B cell (primary cell): Measurements from ENCODE around the gene PDS5A. TPM values are rescaled to one million over a fixed set of nuclear protein-coding genes. Genes with fewer than 3 reads are reported as not detected.

ENCODE experiments used
- ATAC-seq: fragments of 200-7000 bp; cut with Tn5 transposase; one replicate; pipeline ENCODE4 v1.10.0; 2021; ENCODE audit warnings: low read depth, mild to moderate bottlenecking, moderate number of reproducible peaks, moderate library complexity
- CTCF ChIA-PET: fragments of 350-600 bp; sonication (Branson Sonifier 250); formaldehyde crosslinking; loops from one replicate; lab custom pipeline; 2021; ENCODE audit warnings: antibody characterized with exemption, inconsistent platforms; lab: Charles Lee
- POLR2A ChIA-PET: fragments of 350-600 bp; sonication (Branson Sonifier 250); formaldehyde crosslinking; loops from one replicate; lab custom pipeline; 2021; ENCODE audit warnings: antibody characterized with exemption; lab: Charles Lee
- DNase-seq: peaks from one replicate; pipeline ENCODE4 v3.0.0; 2013
- H2AFZ ChIP-seq: 2 replicates; pipeline ENCODE4 v1.6.1; 2012; ENCODE audit warnings: mild to moderate bottlenecking, low read depth, low read length; ENCODE audit not compliant: insufficient read depth, poor library complexity, severe bottlenecking
- H3K27ac ChIP-seq, 2 donors: 1 replicate in 1 of 2; 2 replicates in 1 of 2; pipeline ENCODE4 v1.5.1; 2012 to 2013; ENCODE audit warnings: low read length in 2 of 2, mild to moderate bottlenecking in 2 of 2, moderate library complexity in 1 of 2
- H3K27me3 ChIP-seq, 4 experiments: fragments of 200-600 bp in 1 of 4; sonication (generic) in 1 of 4; replicated peaks in 1 of 4; 1 replicate in 2 of 4; 2 replicates in 2 of 4; pipeline versions ENCODE4 v1.6.1 to v1.7.0; 2013 to 2016; ENCODE audit warnings: low read length in 3 of 4, mild to moderate bottlenecking in 2 of 4, mixed read lengths in 1 of 4, moderate library complexity in 1 of 4; ENCODE audit not compliant: insufficient read depth in 4 of 4, control insufficient read depth in 3 of 4; ENCODE audit errors: control extremely low read depth in 1 of 4
- H3K36me3 ChIP-seq, 2 experiments: replicated peaks in 1 of 2; 1 replicate in 1 of 2; 2 replicates in 1 of 2; pipeline versions ENCODE4 v1.6.1 to v1.7.1; 2013; ENCODE audit warnings: low read length in 1 of 2; ENCODE audit not compliant: insufficient read depth in 2 of 2, control insufficient read depth in 1 of 2; ENCODE audit errors: control extremely low read depth in 1 of 2, extremely low read depth in 1 of 2
- H3K4me1 ChIP-seq, 2 donors: fragments of 200-600 bp in 1 of 2; sonication (generic) in 1 of 2; 1 replicate in 1 of 2; 2 replicates in 1 of 2; pipeline versions ENCODE4 v1.5.1 to v1.6.1; 2013 to 2017; ENCODE audit warnings: low read length in 2 of 2; ENCODE audit not compliant: control insufficient read depth in 2 of 2, insufficient read depth in 2 of 2
- H3K4me2 ChIP-seq: replicated peaks from 2 replicates; pipeline ENCODE3; 2012; ENCODE audit warnings: mild to moderate bottlenecking, low read depth, low read length; ENCODE audit not compliant: poor library complexity, severe bottlenecking
- H3K4me3 ChIP-seq, 5 experiments: fragments of 200-600 bp in 1 of 5; sonication (generic) in 1 of 5; 1 replicate in 3 of 5; 2 replicates in 2 of 5; pipeline versions ENCODE4 v1.5.1 to v1.7.0; 2011 to 2016; ENCODE audit warnings: low read length in 4 of 5, mild to moderate bottlenecking in 4 of 5, low read depth in 2 of 5, control low read depth in 1 of 5, moderate library complexity in 1 of 5; ENCODE audit not compliant: insufficient read depth in 1 of 5; ENCODE audit errors: control extremely low read depth in 1 of 5, extremely low read depth in 1 of 5
- H3K79me2 ChIP-seq: fragments of 200-600 bp; sonication (generic); one replicate; pipeline ENCODE4 v1.6.0; 2016; ENCODE audit warnings: low read length; ENCODE audit not compliant: control insufficient read depth, insufficient read depth
- H3K9ac ChIP-seq: fragments of 200-600 bp; sonication (generic); 2 replicates; pipeline ENCODE4 v1.6.1; 2017; ENCODE audit warnings: mild to moderate bottlenecking, low read length, moderate library complexity
- H3K9me3 ChIP-seq, 3 donors: one replicate each; pipeline versions ENCODE4 v1.6.1 to v1.7.1; 2013; ENCODE audit warnings: low read length in 2 of 3; ENCODE audit not compliant: control insufficient read depth in 2 of 3, insufficient read depth in 1 of 3; ENCODE audit errors: control extremely low read depth in 1 of 3
- H4K20me1 ChIP-seq: 2 replicates; pipeline ENCODE4 v1.6.0; 2012; ENCODE audit warnings: mild to moderate bottlenecking, low read length; ENCODE audit not compliant: insufficient read depth, control insufficient read depth, poor library complexity, severe bottlenecking
- H3K27ac Mint-ChIP-seq: one replicate; pipeline ENCODE4 v1.8.0; 2021; ENCODE audit warnings: mixed read lengths
- H3K27me3 Mint-ChIP-seq: one replicate; pipeline ENCODE4 v1.8.0; 2021; ENCODE audit warnings: mixed read lengths
- H3K4me1 Mint-ChIP-seq: one replicate; pipeline ENCODE4 v1.8.0; 2021; ENCODE audit warnings: mixed read lengths
- H3K4me3 Mint-ChIP-seq: one replicate; pipeline ENCODE4 v1.8.0; 2021; ENCODE audit warnings: mixed read lengths
- H3K9me3 Mint-ChIP-seq: one replicate; pipeline ENCODE4 v1.8.0; 2022; ENCODE audit warnings: mixed read lengths; ENCODE audit not compliant: insufficient read depth
- EZH2 ChIP-seq: IDR thresholded peaks from 2 replicates; pipeline ENCODE4 v1.6.1; 2012; ENCODE audit warnings: borderline replicate concordance, low read depth, mild to moderate bottlenecking, moderate library complexity, low read length; ENCODE audit not compliant: insufficient read depth, poor library complexity, severe bottlenecking
- WGBS: methylation state at CpG from one replicate; pipeline ENCODE4 v1.1.5; 2013; ENCODE audit warnings: missing lambda C conversion rate; ENCODE audit not compliant: insufficient coverage; 5-methylcytosine and 5-hydroxymethylcytosine counted together
- intact Hi-C: fragments of 100-400 bp; cut with micrococcal nuclease; formaldehyde crosslinking; loops from one replicate; pipeline ENCODE4 v1.10.0; 2022
- polyA plus RNA-seq: library from polyadenylated mRNA; depleted of rRNA; stranded (reverse); fragments of >200 nt; gene quantifications from 2 replicates; pipeline ENCODE4 v1.2.3, GENCODE V29; 2012
- total RNA-seq, 2 donors: library from RNA; stranded (reverse); fragments of 120-200 nt in 1 of 2; gene quantifications; 1 replicate in 1 of 2; 2 replicates in 1 of 2; pipeline versions ENCODE4 v1.2.3 to v1.2.4, GENCODE V29; 2013 to 2022
- TF ChIP-seq, protein P1 (sequence below): fragments of 200-600 bp; IDR thresholded peaks from one replicate; pipeline ENCODE4 v1.8.0; 2022; ENCODE audit warnings: antibody characterized with exemption, mild to moderate bottlenecking

Gene PDS5A
- total and polyA plus RNA-seq, 2 donors (not counting 1 experiment from before 2014, with no cell fraction given), result 19.4 to 111 TPM

GRCh38 chr4:39942507-39942906 is 35.2 kb downstream of the PDS5A start:
- peak overlapping the region; percentile 26 for H2AFZ ChIP-seq
- peaks cover 47 to 59% of the 10 kb centered on the region in 2 donors for H3K4me1 ChIP-seq
- H4K20me1 ChIP-seq, result peaks cover 19% of the 10 kb centered on the region
- DNase-seq (peak; percentile 47), ATAC-seq (no peak)
- 54% methylated on average over 5 of the region's 9 CpGs for WGBS
- peak overlapping the region; percentile 25 for H3K9ac ChIP-seq
- no peaks in the 10 kb centered on the region for H3K27me3 ChIP-seq
- peak overlapping the region; percentile 62 for H3K4me2 ChIP-seq
- no peaks in the 10 kb centered on the region for H3K9me3 Mint-ChIP-seq
- ChIA-PET CTCF (interaction anchor here (1.2 kb wide), 1 partner anchor 48 kb away, joined by 3 read pairs; no protein-coding TSS in a partner anchor), POLR2A (no interaction called here)
- H3K4me3 ChIP-seq, result peak overlapping the region in 2 of 5 experiments; percentile 4 to 28
- H3K27ac ChIP-seq, result peak overlapping the region; percentile 23 to 55
- H3K36me3 ChIP-seq, result peaks cover 0 to 2% of the 10 kb centered on the region in 2 experiments
- peak overlapping the region; percentile 23 for H3K27ac Mint-ChIP-seq
- no peaks in the 10 kb centered on the region for H3K9me3 ChIP-seq
- H3K4me1 Mint-ChIP-seq, result peaks cover 72% of the 10 kb centered on the region
- TF ChIP-seq EZH2, result no peak
- TF ChIP-seq, protein P1, sequence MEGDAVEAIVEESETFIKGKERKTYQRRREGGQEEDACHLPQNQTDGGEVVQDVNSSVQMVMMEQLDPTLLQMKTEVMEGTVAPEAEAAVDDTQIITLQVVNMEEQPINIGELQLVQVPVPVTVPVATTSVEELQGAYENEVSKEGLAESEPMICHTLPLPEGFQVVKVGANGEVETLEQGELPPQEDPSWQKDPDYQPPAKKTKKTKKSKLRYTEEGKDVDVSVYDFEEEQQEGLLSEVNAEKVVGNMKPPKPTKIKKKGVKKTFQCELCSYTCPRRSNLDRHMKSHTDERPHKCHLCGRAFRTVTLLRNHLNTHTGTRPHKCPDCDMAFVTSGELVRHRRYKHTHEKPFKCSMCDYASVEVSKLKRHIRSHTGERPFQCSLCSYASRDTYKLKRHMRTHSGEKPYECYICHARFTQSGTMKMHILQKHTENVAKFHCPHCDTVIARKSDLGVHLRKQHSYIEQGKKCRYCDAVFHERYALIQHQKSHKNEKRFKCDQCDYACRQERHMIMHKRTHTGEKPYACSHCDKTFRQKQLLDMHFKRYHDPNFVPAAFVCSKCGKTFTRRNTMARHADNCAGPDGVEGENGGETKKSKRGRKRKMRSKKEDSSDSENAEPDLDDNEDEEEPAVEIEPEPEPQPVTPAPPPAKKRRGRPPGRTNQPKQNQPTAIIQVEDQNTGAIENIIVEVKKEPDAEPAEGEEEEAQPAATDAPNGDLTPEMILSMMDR, result no peak
- intact Hi-C loops, result loop anchor here (2.0 kb wide), 1 partner anchor 28 kb away; no protein-coding TSS in a partner anchor
- peak overlapping the region; percentile 40 for H3K4me3 Mint-ChIP-seq
- H3K79me2 ChIP-seq, result peaks cover 99% of the 10 kb centered on the region
- H3K27me3 Mint-ChIP-seq, result no peaks in the 10 kb centered on the region

DNA sequence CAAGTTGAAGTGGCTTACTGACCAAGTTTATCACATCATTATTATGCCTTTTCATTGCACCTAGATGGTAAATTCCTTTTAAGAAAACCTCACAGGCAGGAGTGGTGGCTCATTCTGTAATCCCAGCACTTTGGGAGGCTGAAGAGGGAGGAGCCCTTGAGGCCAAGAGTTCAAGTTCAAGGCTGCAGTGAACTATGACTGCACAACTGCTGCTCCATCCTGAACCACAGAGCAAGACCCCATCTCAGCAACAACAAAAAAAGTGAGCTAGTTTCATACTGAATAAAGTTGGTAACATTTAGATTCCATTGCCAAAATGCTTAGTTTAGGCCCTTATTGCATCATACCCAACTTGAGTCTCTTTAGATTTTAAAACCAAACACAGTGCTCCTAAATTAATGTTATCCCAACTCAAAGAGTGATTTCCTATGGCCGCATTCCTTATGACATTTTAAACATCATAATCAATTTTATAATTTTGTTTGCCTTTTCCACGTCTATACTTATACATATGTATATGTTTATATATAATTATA is 36.0 kb downstream of the PDS5A start:
- ChIA-PET CTCF (interaction anchor here (1.2 to 1.3 kb wide), 2 partner anchors 34 to 48 kb away, joined by 3 to 4 read pairs; no protein-coding TSS in a partner anchor), POLR2A (no interaction called here)
- H3K4me1 Mint-ChIP-seq, result peaks cover 70% of the 10 kb centered on the region
- no peak overlapping the region for H2AFZ ChIP-seq
- no peak overlapping the region for H3K4me2 ChIP-seq
- TF ChIP-seq EZH2, result no peak
- TF ChIP-seq, protein P1, result no peak
- H3K27ac ChIP-seq, result peak overlapping the region in 1 of 2 donors; percentile 54
- H3K36me3 ChIP-seq, result peaks cover 2 to 3% of the 10 kb centered on the region in 2 experiments
- no peaks in the 10 kb centered on the region for H3K9me3 Mint-ChIP-seq
- H3K79me2 ChIP-seq, result peaks cover 99% of the 10 kb centered on the region
- no peak overlapping the region for H3K4me3 Mint-ChIP-seq
- no peak overlapping the region for H3K4me3 ChIP-seq
- WGBS, result no CpG with 5 or more reads among the region's 2 CpGs
- H3K4me1 ChIP-seq, result peaks cover 39 to 54% of the 10 kb centered on the region in 2 donors
- ATAC-seq (no peak), DNase-seq (no peak)
- peak overlapping the region; percentile 26 for H3K27ac Mint-ChIP-seq
- intact Hi-C loops, result loop anchor here (2.0 kb wide), 1 partner anchor 29 kb away; no protein-coding TSS in a partner anchor
- no peaks in the 10 kb centered on the region for H3K27me3 Mint-ChIP-seq
- no peaks in the 10 kb centered on the region for H3K27me3 ChIP-seq
- H3K9me3 ChIP-seq, result no peaks in the 10 kb centered on the region
- H3K9ac ChIP-seq, result no peak overlapping the region
- H4K20me1 ChIP-seq, result peaks cover 22% of the 10 kb centered on the region
